Thoracic aorta (tissue), 2 donors: ENCODE data around the gene GTF3C2. TPM values are rescaled to one million over a fixed set of nuclear protein-coding genes. Genes with fewer than 3 reads are reported as not detected.
A peak's percentile ranks its signal among the peaks of the same experiment; 100 is the strongest.

Source experiments
- ATAC-seq: fragments of 150-250 bp; one replicate; pipeline ENCODE4 v1.8.0; 2017; ENCODE audit warnings: low read depth; ENCODE audit not compliant: insufficient number of reproducible peaks, low FRiP score
- DNase-seq: peaks from one replicate; pipeline ENCODE4 v3.0.0-alpha.2; 2020; ENCODE audit warnings: low spot score
- H3K27ac ChIP-seq, 2 donors: fragments of 200-600 bp; sonication (generic); 1 replicate in 1 of 2; 2 replicates in 1 of 2; pipeline ENCODE4 v1.5.1; 2016; ENCODE audit warnings: mild to moderate bottlenecking in 2 of 2, moderate library complexity in 2 of 2
- H3K27me3 ChIP-seq: fragments of 200-600 bp; sonication (generic); replicated peaks from 2 replicates; pipeline ENCODE4 v1.6.0; 2016; ENCODE audit warnings: mild to moderate bottlenecking; ENCODE audit not compliant: insufficient read depth
- H3K36me3 ChIP-seq: fragments of 200-600 bp; sonication (generic); one replicate; pipeline ENCODE4 v1.5.1; 2016
- H3K4me1 ChIP-seq, 2 donors: fragments of 200-600 bp; sonication (generic); 1 replicate in 1 of 2; 2 replicates in 1 of 2; pipeline versions ENCODE4 v1.5.1 to v1.6.0; 2016; ENCODE audit warnings: low read depth in 2 of 2, mild to moderate bottlenecking in 1 of 2; ENCODE audit not compliant: control insufficient read depth in 1 of 2
- H3K4me3 ChIP-seq: fragments of 200-600 bp; sonication (generic); 2 replicates; pipeline ENCODE4 v1.5.1; 2016; ENCODE audit warnings: mild to moderate bottlenecking
- H3K9me3 ChIP-seq: fragments of 200-600 bp; sonication (generic); 2 replicates; pipeline ENCODE4 v1.5.1; 2016
- total RNA-seq, 2 donors: library from RNA; depleted of rRNA; stranded (reverse); fragments of >200 nt; gene quantifications; one replicate each; pipeline versions ENCODE4 v1.1.0 to v1.2.3, GENCODE V29; 2016
- TF ChIP-seq, protein P1 (sequence below): fragments of 200-600 bp; sonication (generic); IDR thresholded peaks from one replicate; pipeline ENCODE4 v1.5.1; 2019; ENCODE audit warnings: antibody characterized with exemption

The GTF3C2 gene
- total RNA-seq, 2 donors from 2014 or later = 56.6 to 58.8 TPM

DNA sequence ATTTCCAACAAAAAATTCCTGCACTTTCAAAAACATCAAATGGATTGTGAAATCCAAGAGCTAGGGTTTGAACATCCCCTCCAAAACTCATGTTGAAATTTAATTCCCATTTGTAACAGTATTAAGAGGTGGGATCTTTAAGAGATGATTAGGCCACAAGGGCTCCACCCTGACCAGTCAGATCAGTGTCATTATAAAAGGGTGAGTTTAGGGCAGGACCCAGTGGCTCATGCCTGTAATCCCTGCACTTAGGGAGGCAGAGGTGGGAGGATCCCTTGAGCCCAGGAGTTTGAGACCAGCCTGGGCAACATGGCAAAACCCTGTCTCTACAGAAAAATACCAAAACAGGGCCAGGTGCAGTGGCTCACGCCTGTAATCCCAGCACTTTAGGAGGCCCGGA lies 8.9 kb downstream of the GTF3C2 start:
- H3K27ac ChIP-seq = no peak overlapping the region
- ATAC-seq = no peak
- no peak overlapping the region for H3K4me3 ChIP-seq
- TF ChIP-seq, protein P1, sequence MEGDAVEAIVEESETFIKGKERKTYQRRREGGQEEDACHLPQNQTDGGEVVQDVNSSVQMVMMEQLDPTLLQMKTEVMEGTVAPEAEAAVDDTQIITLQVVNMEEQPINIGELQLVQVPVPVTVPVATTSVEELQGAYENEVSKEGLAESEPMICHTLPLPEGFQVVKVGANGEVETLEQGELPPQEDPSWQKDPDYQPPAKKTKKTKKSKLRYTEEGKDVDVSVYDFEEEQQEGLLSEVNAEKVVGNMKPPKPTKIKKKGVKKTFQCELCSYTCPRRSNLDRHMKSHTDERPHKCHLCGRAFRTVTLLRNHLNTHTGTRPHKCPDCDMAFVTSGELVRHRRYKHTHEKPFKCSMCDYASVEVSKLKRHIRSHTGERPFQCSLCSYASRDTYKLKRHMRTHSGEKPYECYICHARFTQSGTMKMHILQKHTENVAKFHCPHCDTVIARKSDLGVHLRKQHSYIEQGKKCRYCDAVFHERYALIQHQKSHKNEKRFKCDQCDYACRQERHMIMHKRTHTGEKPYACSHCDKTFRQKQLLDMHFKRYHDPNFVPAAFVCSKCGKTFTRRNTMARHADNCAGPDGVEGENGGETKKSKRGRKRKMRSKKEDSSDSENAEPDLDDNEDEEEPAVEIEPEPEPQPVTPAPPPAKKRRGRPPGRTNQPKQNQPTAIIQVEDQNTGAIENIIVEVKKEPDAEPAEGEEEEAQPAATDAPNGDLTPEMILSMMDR = no peak
- H3K9me3 ChIP-seq = no peaks in the 10 kb centered on the region
- H3K4me1 ChIP-seq = no peaks in the 10 kb centered on the region
- DNase-seq = no peak
- H3K27me3 ChIP-seq = no peaks in the 10 kb centered on the region
- H3K36me3 ChIP-seq = peaks cover 1% of the 10 kb centered on the region

DNA sequence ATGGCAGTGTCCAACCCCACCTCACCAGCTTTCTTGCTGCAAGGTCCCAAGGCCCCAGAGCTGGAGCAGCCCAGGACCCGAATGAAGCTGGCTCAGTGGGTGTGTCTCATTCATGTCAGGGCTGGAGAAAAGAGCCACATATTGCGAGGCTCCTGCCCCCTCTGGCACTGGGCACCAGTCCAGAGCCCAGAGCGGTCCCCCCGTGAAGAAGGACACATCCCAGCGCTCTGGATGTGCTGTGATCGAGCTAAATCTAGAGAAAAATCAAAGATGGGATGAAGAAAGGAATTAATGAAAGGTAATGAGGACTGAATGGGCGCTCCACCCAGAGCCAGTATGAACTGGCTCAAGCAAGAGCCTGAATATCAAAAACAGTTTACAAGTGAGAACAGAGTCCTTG lies 20.4 kb downstream of the GTF3C2 start:
- Histone ChIP-seq H3K27me3 (no peaks in the 10 kb centered on the region), H3K4me1 (no peaks in the 10 kb centered on the region), H3K36me3 (peaks cover 52% of the 10 kb centered on the region), H3K9me3 (no peaks in the 10 kb centered on the region), H3K4me3 (no peak overlapping the region), H3K27ac (no peak overlapping the region)
- TF ChIP-seq, protein P1 = no peak
- ATAC-seq (no peak), DNase-seq (no peak)

DNA sequence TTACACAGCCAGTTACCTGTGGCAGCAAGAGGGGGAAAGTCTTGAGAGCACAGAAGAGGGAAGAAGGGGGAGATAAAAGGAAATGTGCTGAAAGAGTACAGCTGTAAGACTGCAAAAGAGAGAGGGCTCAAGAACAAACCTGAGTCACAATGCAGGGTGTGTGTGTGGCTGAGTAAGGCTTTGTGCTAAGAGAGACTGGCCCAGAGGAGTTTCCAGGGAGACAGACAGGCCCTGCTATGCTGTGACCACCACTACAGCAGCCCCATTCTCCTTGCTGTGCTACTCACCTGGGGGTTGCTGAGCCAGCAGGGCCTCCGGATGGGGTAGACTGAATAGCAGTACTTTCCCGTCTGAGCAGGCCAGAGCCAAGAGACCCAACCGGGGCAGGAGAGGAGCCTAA lies 21.3 kb downstream of the GTF3C2 start:
- Histone ChIP-seq H3K4me1 (no peaks in the 10 kb centered on the region), H3K9me3 (no peaks in the 10 kb centered on the region), H3K27ac (no peak overlapping the region), H3K4me3 (no peak overlapping the region), H3K27me3 (no peaks in the 10 kb centered on the region), H3K36me3 (peaks cover 46% of the 10 kb centered on the region)
- DNase-seq (no peak), ATAC-seq (no peak)
- TF ChIP-seq, protein P1 = no peak

DNA sequence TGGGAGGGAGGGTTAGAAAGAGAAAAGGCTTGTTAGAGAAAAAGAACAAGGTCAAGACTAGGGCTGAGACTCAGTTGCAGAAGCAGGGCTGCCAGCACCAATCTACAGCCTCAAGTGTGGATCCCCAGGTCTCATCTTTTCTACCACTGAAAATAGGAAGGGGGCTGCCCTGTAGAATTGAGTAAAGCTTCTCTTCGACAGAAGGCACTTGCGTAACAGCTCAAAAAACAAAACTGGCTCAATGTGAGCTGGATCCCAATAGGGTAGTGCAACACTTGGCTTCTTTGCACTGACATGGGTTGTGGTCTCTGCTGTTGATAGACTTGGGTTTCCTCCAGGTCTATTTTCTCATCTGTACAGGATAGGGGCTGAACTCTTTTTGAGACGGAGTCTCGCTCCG lies 31.8 kb downstream of the GTF3C2 start:
- no peak for ATAC-seq
- Histone ChIP-seq H3K4me1 (peaks cover 6 to 24% of the 10 kb centered on the region in 2 donors), H3K4me3 (no peak overlapping the region), H3K27ac (no peak overlapping the region), H3K36me3 (peaks cover 29% of the 10 kb centered on the region), H3K9me3 (no peaks in the 10 kb centered on the region), H3K27me3 (no peaks in the 10 kb centered on the region)
- TF ChIP-seq, protein P1 = no peak
- no peak for DNase-seq

DNA sequence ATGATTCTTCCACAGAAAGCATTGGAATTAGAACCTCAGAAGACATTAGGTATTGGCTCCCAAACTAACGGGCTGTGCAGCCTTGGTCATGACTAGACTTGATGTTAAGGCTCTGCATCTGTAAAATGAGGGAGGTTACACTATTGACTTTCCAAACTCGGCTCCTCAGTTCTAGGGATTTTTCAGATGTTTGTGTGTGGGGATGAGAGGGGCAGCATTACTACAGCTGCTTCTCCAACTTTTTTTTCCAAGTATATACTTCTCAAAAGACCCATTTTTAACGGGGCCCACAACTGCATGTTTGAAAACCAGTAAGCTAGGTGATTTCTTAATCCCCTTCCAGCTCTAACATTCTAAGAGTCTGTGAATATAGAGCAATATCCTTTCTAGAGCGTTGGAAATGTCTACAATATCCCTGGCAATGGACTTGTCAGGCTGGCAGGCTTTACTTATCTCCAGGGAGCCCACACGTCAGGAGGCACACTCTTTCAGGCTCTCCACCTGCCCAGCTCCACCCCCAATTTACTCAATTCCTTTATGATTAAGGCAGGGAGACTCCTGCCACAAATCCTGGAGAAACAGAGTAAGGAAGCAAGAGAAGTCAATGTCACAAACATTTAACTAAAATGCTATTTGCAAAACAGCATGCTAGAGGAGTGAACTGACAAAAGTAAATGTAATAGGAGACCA lies 32.8 kb downstream of the GTF3C2 start:
- Histone ChIP-seq H3K4me1 (peaks cover 6 to 24% of the 10 kb centered on the region in 2 donors), H3K4me3 (peak overlapping the region; percentile 84), H3K36me3 (peaks cover 22% of the 10 kb centered on the region), H3K9me3 (no peaks in the 10 kb centered on the region), H3K27ac (peak overlapping the region; percentile 86), H3K27me3 (no peaks in the 10 kb centered on the region)
- ATAC-seq (no peak), DNase-seq (no peak)
- TF ChIP-seq, protein P1 = no peak
